ENCODE measurements around the gene OR51F2.

DNA sequence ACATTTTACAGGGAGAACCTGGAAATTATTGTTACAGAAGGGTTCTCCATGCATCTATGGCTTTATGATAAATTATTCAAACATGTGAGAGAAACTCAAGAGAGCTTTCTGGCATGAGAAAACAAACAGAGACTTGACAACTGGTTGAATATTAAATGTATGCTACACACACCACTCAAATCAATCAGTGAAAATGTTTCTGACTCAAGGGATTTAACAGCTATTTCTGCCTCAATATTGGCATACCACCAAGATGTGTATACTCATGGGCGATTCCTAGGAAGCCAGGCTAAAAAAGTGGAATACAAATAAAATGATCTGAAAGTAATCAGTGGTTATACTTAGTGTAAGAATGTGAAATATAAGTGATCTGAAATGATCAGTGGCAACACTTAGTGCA, 44.7 kb downstream of the OR51F2 start:
- TF ChIP-seq, protein P1, sequence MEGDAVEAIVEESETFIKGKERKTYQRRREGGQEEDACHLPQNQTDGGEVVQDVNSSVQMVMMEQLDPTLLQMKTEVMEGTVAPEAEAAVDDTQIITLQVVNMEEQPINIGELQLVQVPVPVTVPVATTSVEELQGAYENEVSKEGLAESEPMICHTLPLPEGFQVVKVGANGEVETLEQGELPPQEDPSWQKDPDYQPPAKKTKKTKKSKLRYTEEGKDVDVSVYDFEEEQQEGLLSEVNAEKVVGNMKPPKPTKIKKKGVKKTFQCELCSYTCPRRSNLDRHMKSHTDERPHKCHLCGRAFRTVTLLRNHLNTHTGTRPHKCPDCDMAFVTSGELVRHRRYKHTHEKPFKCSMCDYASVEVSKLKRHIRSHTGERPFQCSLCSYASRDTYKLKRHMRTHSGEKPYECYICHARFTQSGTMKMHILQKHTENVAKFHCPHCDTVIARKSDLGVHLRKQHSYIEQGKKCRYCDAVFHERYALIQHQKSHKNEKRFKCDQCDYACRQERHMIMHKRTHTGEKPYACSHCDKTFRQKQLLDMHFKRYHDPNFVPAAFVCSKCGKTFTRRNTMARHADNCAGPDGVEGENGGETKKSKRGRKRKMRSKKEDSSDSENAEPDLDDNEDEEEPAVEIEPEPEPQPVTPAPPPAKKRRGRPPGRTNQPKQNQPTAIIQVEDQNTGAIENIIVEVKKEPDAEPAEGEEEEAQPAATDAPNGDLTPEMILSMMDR (IDR thresholded peaks at IDR 0.05) = no peak
- TF ChIP-seq POLR2A (IDR thresholded peaks at IDR 0.05) = no peak
